ENCODE results near the gene TAGAP.

DNA sequence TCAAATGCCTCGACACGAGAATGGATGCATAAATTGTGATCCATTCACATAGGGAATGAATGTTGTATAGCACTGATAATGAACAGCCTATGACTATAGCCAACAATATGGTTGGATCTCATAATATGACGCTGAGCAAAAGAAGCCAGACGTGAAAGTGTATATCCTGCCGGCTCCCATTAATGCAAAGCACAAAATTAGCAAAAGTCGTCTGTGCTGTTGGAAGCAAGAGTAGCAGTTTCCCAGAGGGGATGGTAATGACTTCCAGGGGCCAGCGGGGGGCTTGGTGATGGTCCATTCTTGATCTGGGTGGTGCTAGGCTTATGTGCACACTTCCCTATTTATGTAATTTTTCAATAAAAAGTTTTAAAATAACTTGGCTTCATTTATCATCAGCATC, 1.0 kb upstream of the TAGAP start:
- no peak for TF ChIP-seq POLR2A (IDR thresholded peaks at IDR 0.05)
- TF ChIP-seq, protein P1, sequence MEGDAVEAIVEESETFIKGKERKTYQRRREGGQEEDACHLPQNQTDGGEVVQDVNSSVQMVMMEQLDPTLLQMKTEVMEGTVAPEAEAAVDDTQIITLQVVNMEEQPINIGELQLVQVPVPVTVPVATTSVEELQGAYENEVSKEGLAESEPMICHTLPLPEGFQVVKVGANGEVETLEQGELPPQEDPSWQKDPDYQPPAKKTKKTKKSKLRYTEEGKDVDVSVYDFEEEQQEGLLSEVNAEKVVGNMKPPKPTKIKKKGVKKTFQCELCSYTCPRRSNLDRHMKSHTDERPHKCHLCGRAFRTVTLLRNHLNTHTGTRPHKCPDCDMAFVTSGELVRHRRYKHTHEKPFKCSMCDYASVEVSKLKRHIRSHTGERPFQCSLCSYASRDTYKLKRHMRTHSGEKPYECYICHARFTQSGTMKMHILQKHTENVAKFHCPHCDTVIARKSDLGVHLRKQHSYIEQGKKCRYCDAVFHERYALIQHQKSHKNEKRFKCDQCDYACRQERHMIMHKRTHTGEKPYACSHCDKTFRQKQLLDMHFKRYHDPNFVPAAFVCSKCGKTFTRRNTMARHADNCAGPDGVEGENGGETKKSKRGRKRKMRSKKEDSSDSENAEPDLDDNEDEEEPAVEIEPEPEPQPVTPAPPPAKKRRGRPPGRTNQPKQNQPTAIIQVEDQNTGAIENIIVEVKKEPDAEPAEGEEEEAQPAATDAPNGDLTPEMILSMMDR (IDR thresholded peaks at IDR 0.05), result no peak
